HAP-1 (cell line): Measurements from ENCODE around the gene FGD6.

Experiments
- DNase-seq, 2 experiments: peaks; one replicate each; pipeline ENCODE4 v3.0.0-alpha.2; 2016 to 2020; ENCODE audit warnings: low spot score in 2 of 2
- H3K27me3 ChIP-seq: fragments of 250-450 bp; sonication (Bioruptor Pico); 2 replicates; pipeline ENCODE4 v1.5.1; 2020; ENCODE audit warnings: low read depth, mild to moderate bottlenecking, moderate library complexity
- H3K36me3 ChIP-seq: fragments of 250-450 bp; sonication (Bioruptor Pico); replicated peaks from 2 replicates; pipeline ENCODE4 v1.5.1; 2020; ENCODE audit warnings: mild to moderate bottlenecking
- H3K4me1 ChIP-seq: fragments of 250-450 bp; sonication (Bioruptor Pico); 2 replicates; pipeline ENCODE4 v1.5.1; 2020; ENCODE audit warnings: mild to moderate bottlenecking
- H3K4me3 ChIP-seq: fragments of 250-450 bp; sonication (Bioruptor Pico); 2 replicates; pipeline ENCODE4 v1.5.1; 2020; ENCODE audit warnings: mild to moderate bottlenecking, moderate library complexity
- H3K9me3 ChIP-seq: fragments of 250-450 bp; sonication (Bioruptor Pico); 2 replicates; pipeline ENCODE4 v1.5.1; 2020; ENCODE audit warnings: mild to moderate bottlenecking, moderate library complexity
- in situ Hi-C: fragments of 300-500 bp; cut with MboI; formaldehyde crosslinking; loops from 3 replicates; pipeline ENCODE4 v1.14.3; 2020; ENCODE audit warnings: low sequenced_read_pairs, inconsistent platforms, mixed read lengths

FGD6 gene

GRCh38 chr12:95227818-95228356 lies 10.6 kb upstream of the FGD6 start:
- in situ Hi-C loops = no loop called here
- H3K27me3 ChIP-seq = no peaks in the 10 kb centered on the region
- H3K36me3 ChIP-seq = peaks cover 9% of the 10 kb centered on the region; the same call in 1 of the 2 replicates
- peaks cover 4% of the 10 kb centered on the region for H3K4me1 ChIP-seq
- H3K9me3 ChIP-seq = no peaks in the 10 kb centered on the region
- no peak for DNase-seq
- no peak overlapping the region for H3K4me3 ChIP-seq

GRCh38 chr12:95225645-95226212 lies 8.5 kb upstream of the FGD6 start:
- Histone ChIP-seq H3K36me3 (peaks cover 9% of the 10 kb centered on the region; the same call in 1 of the 2 replicates), H3K9me3 (no peaks in the 10 kb centered on the region), H3K4me1 (peaks cover 10% of the 10 kb centered on the region), H3K27me3 (no peaks in the 10 kb centered on the region), H3K4me3 (no peak overlapping the region)
- DNase-seq = no peak
- in situ Hi-C loops = no loop called here

GRCh38 chr12:95224202-95225170 lies 7.2 kb upstream of the FGD6 start:
- H3K4me3 ChIP-seq = no peak overlapping the region
- H3K27me3 ChIP-seq = no peaks in the 10 kb centered on the region
- peaks cover 15% of the 10 kb centered on the region for H3K4me1 ChIP-seq
- H3K9me3 ChIP-seq = no peaks in the 10 kb centered on the region
- in situ Hi-C loops = no loop called here
- peaks cover 9% of the 10 kb centered on the region; the same call in 1 of the 2 replicates for H3K36me3 ChIP-seq
- no peak for DNase-seq

GRCh38 chr12:95220726-95221125 lies 3.5 kb upstream of the FGD6 start:
- Histone ChIP-seq H3K27me3 (no peaks in the 10 kb centered on the region), H3K4me1 (peaks cover 20% of the 10 kb centered on the region), H3K4me3 (no peak overlapping the region), H3K9me3 (no peaks in the 10 kb centered on the region), H3K36me3 (peaks cover 9% of the 10 kb centered on the region)
- in situ Hi-C loops = no loop called here
- no peak for DNase-seq

- in situ Hi-C loops = no loop called here
Measured at GRCh38 chr12:95220190-95220589, 2.9 kb upstream of the FGD6 start.

GRCh38 chr12:95218150-95219133 lies 1.2 kb upstream of the FGD6 start:
- Histone ChIP-seq H3K36me3 (peaks cover 3% of the 10 kb centered on the region), H3K4me1 (peaks cover 20% of the 10 kb centered on the region), H3K27me3 (no peaks in the 10 kb centered on the region), H3K4me3 (peak overlapping the region; percentile 79), H3K9me3 (no peaks in the 10 kb centered on the region)
- peak; percentile 47 to 57 for DNase-seq
- in situ Hi-C loops = no loop called here

More at GRCh38 chr12:95220190-95220589, 2.9 kb upstream of the FGD6 start:
- H3K4me3 ChIP-seq = no peak overlapping the region
- peaks cover 9% of the 10 kb centered on the region for H3K36me3 ChIP-seq
- H3K27me3 ChIP-seq = no peaks in the 10 kb centered on the region
- DNase-seq = no peak
- no peaks in the 10 kb centered on the region for H3K9me3 ChIP-seq
- peaks cover 20% of the 10 kb centered on the region for H3K4me1 ChIP-seq

GRCh38 chr12:95216711-95217376 lies 423 bp downstream of the FGD6 start:
- Histone ChIP-seq H3K9me3 (no peaks in the 10 kb centered on the region), H3K4me1 (peaks cover 17% of the 10 kb centered on the region), H3K4me3 (peak overlapping the region; percentile 79), H3K36me3 (peaks cover 3% of the 10 kb centered on the region), H3K27me3 (no peaks in the 10 kb centered on the region)
- in situ Hi-C loops = no loop called here
- DNase-seq = no peak

- peaks cover 15% of the 10 kb centered on the region for H3K4me1 ChIP-seq
- peak overlapping the region; percentile 79 for H3K4me3 ChIP-seq
- DNase-seq = peak in 1 of 2 experiments; percentile 75
- in situ Hi-C loops = no loop called here
- H3K36me3 ChIP-seq = peaks cover 3% of the 10 kb centered on the region
- no peaks in the 10 kb centered on the region for H3K27me3 ChIP-seq
- H3K9me3 ChIP-seq = no peaks in the 10 kb centered on the region
Measured at GRCh38 chr12:95215949-95216348, 1.3 kb downstream of the FGD6 start.

GRCh38 chr12:95214466-95214865 lies 2.8 kb downstream of the FGD6 start:
- Histone ChIP-seq H3K4me1 (peaks cover 8% of the 10 kb centered on the region), H3K9me3 (no peaks in the 10 kb centered on the region), H3K27me3 (no peaks in the 10 kb centered on the region), H3K36me3 (peaks cover 3% of the 10 kb centered on the region; the same call in 1 of the 2 replicates), H3K4me3 (no peak overlapping the region)
- no peak for DNase-seq
- in situ Hi-C loops = no loop called here

GRCh38 chr12:95213928-95214327 lies 3.3 kb downstream of the FGD6 start:
- no peak for DNase-seq
- Histone ChIP-seq H3K4me3 (no peak overlapping the region), H3K9me3 (no peaks in the 10 kb centered on the region), H3K4me1 (peaks cover 3% of the 10 kb centered on the region), H3K27me3 (no peaks in the 10 kb centered on the region), H3K36me3 (peaks cover 3% of the 10 kb centered on the region; the same call in 1 of the 2 replicates)
- in situ Hi-C loops = no loop called here

- H3K27me3 ChIP-seq = no peaks in the 10 kb centered on the region
- no peak overlapping the region for H3K4me3 ChIP-seq
- peaks cover 2% of the 10 kb centered on the region; the same call in 1 of the 2 replicates for H3K4me1 ChIP-seq
- in situ Hi-C loops = no loop called here
- H3K36me3 ChIP-seq = peaks cover 3% of the 10 kb centered on the region; the same call in 1 of the 2 replicates
- DNase-seq = no peak
- H3K9me3 ChIP-seq = no peaks in the 10 kb centered on the region
Measured at GRCh38 chr12:95213119-95213518, 4.1 kb downstream of the FGD6 start.

- Histone ChIP-seq H3K4me3 (no peak overlapping the region), H3K4me1 (peaks cover 2% of the 10 kb centered on the region; the same call in 1 of the 2 replicates), H3K9me3 (no peaks in the 10 kb centered on the region), H3K36me3 (peaks cover 3% of the 10 kb centered on the region; the same call in 1 of the 2 replicates), H3K27me3 (no peaks in the 10 kb centered on the region)
- DNase-seq = no peak
- in situ Hi-C loops = no loop called here
Measured at GRCh38 chr12:95212586-95212985, 4.7 kb downstream of the FGD6 start.
